ENCODE measurements around the gene RUNX1.

Gene RUNX1

DNA sequence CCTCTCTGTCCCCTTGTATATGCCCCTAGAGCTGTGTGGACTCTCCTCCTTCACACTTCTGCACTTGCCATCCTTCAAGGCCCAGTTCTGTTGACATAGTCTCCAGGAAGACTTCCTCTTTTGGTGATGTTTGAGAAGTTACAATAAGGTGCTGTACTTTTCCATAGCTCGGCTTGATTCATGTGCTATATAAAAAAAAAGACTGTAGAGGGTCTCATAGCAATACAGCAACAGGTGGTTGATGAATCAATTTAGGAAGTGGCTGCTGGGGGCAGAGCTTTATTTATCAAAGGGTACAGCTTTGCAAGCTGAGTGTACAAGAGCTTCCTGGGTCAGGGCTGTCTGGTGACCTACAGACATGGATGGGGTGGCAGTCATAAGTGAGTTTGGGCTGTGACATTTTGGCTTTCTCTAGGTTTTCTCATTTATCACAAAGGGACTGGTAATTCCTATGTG lies 102.7 kb downstream of the RUNX1 start:
- DNase-seq (ENCODE audit: low read depth): no peak

DNA sequence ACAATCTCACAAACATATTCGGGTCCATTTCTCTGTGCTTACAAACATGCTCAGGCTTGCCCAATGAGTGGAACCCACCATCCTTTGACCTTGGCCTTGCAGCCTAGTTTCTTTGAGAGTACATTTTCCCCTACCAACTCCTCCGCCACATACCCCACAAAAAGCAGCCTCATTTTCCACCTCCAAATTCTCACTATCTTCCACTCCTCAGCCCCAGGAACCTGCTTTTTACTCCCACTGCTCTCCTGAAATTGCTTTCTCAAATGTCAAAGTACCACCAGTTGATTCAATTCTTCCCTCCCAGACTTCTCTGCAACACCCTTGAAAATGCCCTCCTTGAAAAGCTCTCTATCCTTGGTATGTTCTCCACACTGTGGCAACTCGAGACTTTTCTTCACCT lies 103.8 kb downstream of the RUNX1 start:
- no peak for DNase-seq (ENCODE audit: low read depth)

- DNase-seq (ENCODE audit: low read depth): no peak
These were observed 104.9 kb downstream of the RUNX1 start for GRCh38 chr21:34944015-34944755.

GRCh38 chr21:34942911-34943310 lies 106.2 kb downstream of the RUNX1 start:
- no peak for DNase-seq (ENCODE audit: low read depth)

DNA sequence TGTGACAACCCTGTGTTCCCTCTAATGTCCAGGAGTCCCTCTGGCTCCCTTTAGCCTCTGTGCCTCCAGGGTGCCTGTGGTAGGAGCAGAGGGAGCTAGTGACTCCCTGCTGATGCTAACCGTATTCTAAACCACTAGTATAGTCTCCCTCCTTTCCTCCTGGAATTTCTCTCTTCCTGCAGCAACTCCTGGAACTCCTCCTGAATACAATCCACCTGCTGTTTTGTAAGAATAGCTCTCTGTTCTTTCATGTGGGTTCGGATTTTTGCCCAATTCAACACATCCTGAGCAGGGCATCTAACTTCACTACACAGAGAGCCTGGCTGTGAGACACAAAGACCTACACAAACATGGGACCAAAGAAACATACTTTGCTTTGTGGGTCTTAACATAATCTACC lies 107.9 kb downstream of the RUNX1 start:
- DNase-seq (ENCODE audit: low read depth): no peak

DNA sequence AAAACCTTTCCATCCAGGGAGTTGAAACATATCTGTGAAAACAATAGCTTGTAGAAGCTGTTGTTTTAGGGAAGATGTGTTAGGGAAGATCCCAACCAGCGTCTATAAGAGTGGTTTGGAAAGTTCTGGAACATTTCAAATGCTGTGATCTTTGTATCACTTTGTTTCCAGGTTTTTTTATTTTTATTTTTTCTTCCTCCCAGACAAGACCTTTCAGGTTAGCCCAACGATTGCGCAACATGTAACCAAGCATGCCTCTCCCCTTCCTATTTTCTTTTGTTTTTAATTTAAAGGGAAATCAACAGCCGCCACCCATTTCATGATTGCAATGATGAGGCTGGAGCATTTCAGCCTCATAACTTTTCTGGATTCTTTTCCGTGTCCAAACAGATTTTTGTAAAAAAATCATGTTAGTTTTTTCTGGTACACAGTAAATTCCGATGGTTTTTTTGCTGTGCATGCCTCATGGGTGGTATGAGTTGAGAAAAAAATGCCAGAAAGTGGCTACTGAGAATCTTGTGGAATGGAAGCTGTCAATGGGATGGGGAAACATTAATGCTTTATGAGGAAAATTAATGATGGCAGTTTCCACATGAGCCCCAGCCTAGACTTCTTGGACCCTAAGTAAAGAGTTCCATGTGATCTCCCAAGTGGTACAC lies 109.3 kb downstream of the RUNX1 start:
- no peak for DNase-seq (ENCODE audit: low read depth)

DNA sequence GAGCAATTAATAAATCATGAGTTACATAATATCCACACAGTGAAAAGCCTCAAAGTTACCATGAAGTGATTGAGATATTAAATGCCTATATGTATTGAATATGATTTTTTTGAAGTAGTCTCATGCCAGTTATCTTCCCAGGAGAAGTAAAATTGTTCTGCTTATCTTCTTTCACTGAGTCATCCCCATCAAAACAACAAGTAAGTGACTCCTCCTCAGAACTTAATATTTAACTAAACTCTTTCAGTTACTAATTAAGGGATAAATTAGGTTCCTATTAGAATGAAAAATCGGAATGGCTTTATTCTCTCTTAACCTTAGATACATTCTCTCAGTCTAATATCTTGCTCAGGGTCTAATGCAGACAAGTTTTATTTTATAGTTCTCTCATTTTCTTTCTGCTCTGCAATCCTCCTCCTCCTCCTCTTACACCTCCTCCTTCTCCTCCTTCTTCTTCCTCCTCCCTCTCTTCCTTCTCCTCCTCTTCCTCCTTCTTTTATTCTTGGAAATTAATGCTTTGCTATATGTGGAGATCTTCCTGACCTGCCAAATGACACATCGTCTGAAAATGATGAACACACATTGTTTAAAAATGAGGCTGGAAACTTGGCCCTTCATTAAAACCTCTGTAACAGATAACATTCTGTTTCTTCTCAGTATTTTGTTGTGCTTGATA lies 110.9 kb downstream of the RUNX1 start:
- DNase-seq (ENCODE audit: low read depth): no peak

- no peak for DNase-seq (ENCODE audit: low read depth)
These were observed 112.1 kb downstream of the RUNX1 start for GRCh38 chr21:34936883-34937563.

GRCh38 chr21:34936371-34936789 lies 112.7 kb downstream of the RUNX1 start:
- DNase-seq (ENCODE audit: low read depth): no peak

DNA sequence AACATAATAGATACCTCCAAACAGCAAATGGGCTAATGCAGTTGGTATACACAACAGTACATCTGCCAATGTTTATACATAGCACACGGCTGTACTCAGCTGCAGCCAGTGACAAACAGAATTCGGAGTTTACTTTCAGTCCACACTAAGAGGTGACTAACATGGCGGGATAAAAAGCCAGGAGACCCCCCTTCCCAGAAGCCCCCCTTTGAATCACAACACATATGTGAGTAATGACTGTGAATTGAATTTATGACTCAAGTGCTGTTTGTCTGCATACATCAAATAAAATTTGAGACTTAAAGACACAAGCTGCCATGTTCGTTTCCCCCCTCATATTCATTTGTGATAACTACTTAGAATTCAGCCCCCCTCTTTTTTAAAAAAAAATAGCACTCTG lies 113.2 kb downstream of the RUNX1 start:
- DNase-seq (ENCODE audit: low read depth): no peak

- DNase-seq (ENCODE audit: low read depth): no peak
These were observed 113.7 kb downstream of the RUNX1 start for GRCh38 chr21:34935452-34935851.

GRCh38 chr21:34934350-34934749 lies 114.8 kb downstream of the RUNX1 start:
- no peak for DNase-seq (ENCODE audit: low read depth)

- DNase-seq (ENCODE audit: low read depth): no peak
These were observed 115.3 kb downstream of the RUNX1 start for GRCh38 chr21:34933609-34934335.

GRCh38 chr21:34932233-34932632 lies 116.9 kb downstream of the RUNX1 start:
- no peak for DNase-seq (ENCODE audit: low read depth)

DNA sequence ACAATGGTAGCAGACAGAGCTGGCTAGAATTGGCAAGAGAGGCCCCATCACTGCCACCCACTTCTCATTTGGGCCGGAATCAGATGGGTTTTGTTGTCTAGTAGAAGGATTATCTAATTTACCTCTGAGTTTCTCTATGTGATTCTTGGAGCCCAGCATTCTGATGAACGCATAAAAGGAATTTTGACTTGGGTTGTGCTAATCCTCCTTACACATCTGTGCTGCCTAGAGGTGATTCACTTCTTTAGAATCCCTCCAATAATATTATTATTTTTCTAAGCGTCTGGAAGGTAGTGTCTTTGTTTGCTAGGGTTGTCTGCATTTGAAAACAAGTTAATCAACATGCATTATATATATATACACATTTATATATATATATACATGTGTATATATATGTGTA lies 118.1 kb downstream of the RUNX1 start:
- no peak for DNase-seq (ENCODE audit: low read depth)

- no peak for DNase-seq (ENCODE audit: low read depth)
These were observed 120.5 kb downstream of the RUNX1 start for GRCh38 chr21:34928637-34929036.

DNA sequence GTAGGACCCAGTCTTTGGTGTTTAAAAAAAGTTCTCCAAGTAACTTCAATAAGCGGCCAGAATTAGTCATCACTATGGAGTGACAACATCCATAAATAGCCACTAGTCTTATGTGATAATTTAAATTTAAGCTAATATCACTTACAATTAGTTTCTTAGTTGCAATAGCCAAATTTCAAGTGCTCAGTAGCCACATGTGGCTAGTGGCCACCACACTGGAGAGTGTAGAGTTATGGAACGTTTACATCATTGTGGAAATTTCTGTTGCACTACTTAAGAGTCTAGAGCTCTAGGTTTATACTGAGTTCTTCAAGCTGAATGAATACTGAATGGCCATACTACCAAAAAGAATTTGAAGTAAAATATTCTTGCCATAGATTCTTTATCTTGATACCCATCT lies 121.1 kb downstream of the RUNX1 start:
- DNase-seq (ENCODE audit: low read depth): no peak

GRCh38 chr21:34926803-34927467 lies 122.2 kb downstream of the RUNX1 start:
- DNase-seq (ENCODE audit: low read depth): no peak

DNA sequence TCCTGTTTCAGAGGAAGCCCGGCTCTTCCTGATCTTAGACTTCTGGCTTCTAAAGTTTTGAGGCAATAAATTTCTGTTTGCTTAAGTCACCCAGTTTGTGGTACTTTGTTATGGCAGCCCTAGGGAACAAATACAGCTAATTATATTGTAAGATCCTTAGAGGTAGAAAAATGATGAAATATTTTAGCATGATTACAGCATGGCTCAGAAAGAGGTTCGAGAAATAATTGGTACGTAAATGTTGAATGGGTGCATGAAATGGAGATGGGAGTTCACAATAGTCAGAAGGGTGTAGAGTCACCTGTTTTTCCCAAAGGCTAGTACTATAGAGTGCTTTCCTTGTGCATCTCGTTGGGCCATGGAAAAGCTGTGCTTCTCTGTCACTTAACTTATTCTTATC lies 123.5 kb downstream of the RUNX1 start:
- no peak for DNase-seq (ENCODE audit: low read depth)

- DNase-seq (ENCODE audit: low read depth): no peak
These were observed 124.2 kb downstream of the RUNX1 start for GRCh38 chr21:34924771-34925419.

DNA sequence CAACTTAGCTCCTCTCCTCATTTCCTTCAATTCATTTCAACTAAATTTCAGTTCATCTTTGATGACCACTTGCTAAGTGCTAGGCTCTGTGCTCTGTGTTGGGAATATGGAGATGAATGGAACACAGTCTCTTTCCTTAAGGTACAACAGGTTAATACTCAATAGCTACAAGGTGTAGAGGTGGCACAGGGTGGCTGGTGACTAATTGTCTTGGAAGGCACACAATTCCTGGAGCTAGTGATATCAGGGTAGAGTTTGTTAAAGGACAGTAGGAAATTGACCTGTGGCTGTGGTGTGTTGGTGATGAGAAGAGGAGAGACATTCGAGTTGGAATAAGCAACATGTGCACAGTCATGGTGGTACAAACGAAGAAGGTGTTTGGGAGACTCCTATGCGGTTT lies 124.9 kb downstream of the RUNX1 start:
- no peak for DNase-seq (ENCODE audit: low read depth)

Data from stimulated activated CD4-positive, alpha-beta T cell treated with anti-CD3 and anti-CD28 coated beads, Interleukin-2, amount 100 ng/mL, for 4 hours (primary cell).